SK-N-SH treated with all-trans-retinoic acid at 6 μM for 48 hours (cell line): ENCODE data around the gene SLC30A9.

Experiments used
- ATAC-seq: fragments of 200-7000 bp; cut with Tn5 transposase; 3 replicates; pipeline ENCODE4 v1.9.1; 2020; ENCODE audit warnings: mild to moderate bottlenecking, moderate library complexity
- ARNTL ChIP-seq: fragments of 450-650 bp; formaldehyde crosslinking; IDR thresholded peaks from 2 replicates; pipeline ENCODE4 v1.5.0; 2020; ENCODE audit warnings: low read depth, mild to moderate bottlenecking, moderate library complexity, borderline replicate concordance
- BACH2 ChIP-seq: fragments of 250-450 bp; sonication (Bioruptor Pico); IDR thresholded peaks from 2 replicates; pipeline ENCODE4 v1.9.0; 2021; ENCODE audit warnings: mild to moderate bottlenecking, borderline replicate concordance
- CREB5 ChIP-seq: fragments of 250-450 bp; sonication (Bioruptor Pico); IDR thresholded peaks from 2 replicates; pipeline ENCODE4 v1.5.1; 2020; ENCODE audit warnings: low read depth, mild to moderate bottlenecking, moderate library complexity
- CSDC2 ChIP-seq: fragments of 250-450 bp; sonication (Bioruptor Pico); IDR thresholded peaks from 2 replicates; pipeline ENCODE4 v1.5.0; 2020; ENCODE audit warnings: mild to moderate bottlenecking, moderate library complexity
- CSRNP3 ChIP-seq: fragments of 250-450 bp; sonication (Bioruptor Pico); IDR thresholded peaks from 2 replicates; pipeline ENCODE4 v1.5.1; 2021; ENCODE audit warnings: mild to moderate bottlenecking, moderate library complexity
- ESRRG ChIP-seq: fragments of 250-450 bp; sonication (Bioruptor Pico); IDR thresholded peaks from 2 replicates; pipeline ENCODE4 v1.6.1; 2021; ENCODE audit warnings: mild to moderate bottlenecking
- ISL1 ChIP-seq: fragments of 250-450 bp; sonication (Bioruptor Pico); IDR thresholded peaks from 2 replicates; pipeline ENCODE4 v2.1.2; 2022; ENCODE audit warnings: mild to moderate bottlenecking, moderate library complexity
- OSR1 ChIP-seq: fragments of 250-450 bp; sonication (Bioruptor Pico); IDR thresholded peaks from 2 replicates; pipeline ENCODE4 v1.8.0; 2022; ENCODE audit warnings: moderate library complexity, mild to moderate bottlenecking, inconsistent platforms
- PATZ1 ChIP-seq: fragments of 250-450 bp; sonication (Bioruptor Pico); IDR thresholded peaks from 2 replicates; pipeline ENCODE4 v1.8.0; 2020; ENCODE audit warnings: mild to moderate bottlenecking, moderate library complexity, borderline replicate concordance
- POU6F1 ChIP-seq: fragments of 250-450 bp; sonication (Bioruptor Pico); IDR thresholded peaks from 2 replicates; pipeline ENCODE4 v1.8.0; 2021; ENCODE audit warnings: low read depth, mild to moderate bottlenecking, moderate library complexity, borderline replicate concordance
- PPARA ChIP-seq: fragments of 250-450 bp; sonication (Bioruptor Pico); IDR thresholded peaks from 2 replicates; pipeline ENCODE4 v1.5.0; 2020; ENCODE audit warnings: mild to moderate bottlenecking, borderline replicate concordance
- RARB ChIP-seq: fragments of 250-450 bp; sonication (Bioruptor Pico); IDR thresholded peaks from 2 replicates; pipeline ENCODE4 v1.8.0; 2021; ENCODE audit warnings: mild to moderate bottlenecking, moderate library complexity
- SNAI2 ChIP-seq: fragments of 250-450 bp; sonication (Bioruptor Pico); IDR thresholded peaks from 2 replicates; pipeline ENCODE4 v1.5.0; 2020; ENCODE audit warnings: mild to moderate bottlenecking, moderate library complexity
- TCF4 ChIP-seq: fragments of 250-450 bp; sonication (Bioruptor Pico); IDR thresholded peaks from 2 replicates; pipeline ENCODE4 v1.8.0; 2021; ENCODE audit warnings: mild to moderate bottlenecking, moderate library complexity, borderline replicate concordance
- TOX ChIP-seq: fragments of 250-450 bp; sonication (Bioruptor Pico); IDR thresholded peaks from 2 replicates; pipeline ENCODE4 v1.8.0; 2021; ENCODE audit warnings: mild to moderate bottlenecking, moderate library complexity, borderline replicate concordance
- TSHZ2 ChIP-seq: fragments of 250-450 bp; sonication (Bioruptor Pico); IDR thresholded peaks from 2 replicates; pipeline ENCODE4 v1.5.0; 2020; ENCODE audit warnings: mild to moderate bottlenecking, moderate library complexity
- ZFP3 ChIP-seq: fragments of 250-450 bp; sonication (Bioruptor Pico); IDR thresholded peaks from 2 replicates; pipeline ENCODE4 v1.5.0; 2020; ENCODE audit warnings: mild to moderate bottlenecking, moderate library complexity
- ZFP30 ChIP-seq: fragments of 450-650 bp; formaldehyde crosslinking; IDR thresholded peaks from 2 replicates; pipeline ENCODE4 v1.5.0; 2022; ENCODE audit warnings: mild to moderate bottlenecking, moderate library complexity
- ZNF565 ChIP-seq: fragments of 450-650 bp; formaldehyde crosslinking; conservative IDR thresholded peaks from 2 replicates; pipeline ENCODE4 v1.5.0; 2020; ENCODE audit warnings: low read depth, mild to moderate bottlenecking, moderate library complexity
- ZNF70 ChIP-seq: fragments of 450-650 bp; formaldehyde crosslinking; IDR thresholded peaks from 2 replicates; pipeline ENCODE4 v1.5.0; 2020; ENCODE audit warnings: mild to moderate bottlenecking, moderate library complexity
- ZNF8 ChIP-seq: fragments of 450-650 bp; formaldehyde crosslinking; IDR thresholded peaks from 2 replicates; pipeline ENCODE4 v1.5.0; 2020; ENCODE audit warnings: mild to moderate bottlenecking, moderate library complexity

The SLC30A9 gene

GRCh38 chr4:41975341-41975740, 15.0 kb upstream of the SLC30A9 start:
- no peak for ATAC-seq
- TF ChIP-seq ZNF565 (CRISPR knock-in tag) (no peak), ZFP30 (CRISPR knock-in tag) (no peak), RARB (CRISPR knock-in tag) (no peak), TSHZ2 (no peak), ZNF8 (CRISPR knock-in tag) (no peak), SNAI2 (no peak), POU6F1 (no peak)

GRCh38 chr4:41976775-41977516, 13.4 kb upstream of the SLC30A9 start:
- TF ChIP-seq ARNTL (no peak), CSRNP3 (CRISPR knock-in tag) (no peak), OSR1 (CRISPR knock-in tag) (no peak), ESRRG (CRISPR knock-in tag) (no peak), ZNF8 (CRISPR knock-in tag) (no peak), RARB (CRISPR knock-in tag) (no peak), ISL1 (CRISPR knock-in tag) (no peak), BACH2 (CRISPR knock-in tag) (no peak), POU6F1 (no peak), ZFP3 (CRISPR knock-in tag) (no peak), TSHZ2 (no peak), PPARA (CRISPR knock-in tag) (no peak), ZNF565 (CRISPR knock-in tag) (no peak), CSDC2 (CRISPR knock-in tag) (no peak), ZNF70 (CRISPR knock-in tag) (no peak), TOX (no peak), ZFP30 (CRISPR knock-in tag) (no peak)
- no peak for ATAC-seq

GRCh38 chr4:41977709-41978108, 12.6 kb upstream of the SLC30A9 start:
- TF ChIP-seq SNAI2 (no peak), ARNTL (no peak), ISL1 (CRISPR knock-in tag) (no peak), CREB5 (CRISPR knock-in tag) (no peak), BACH2 (CRISPR knock-in tag) (no peak), PATZ1 (CRISPR knock-in tag) (no peak), CSDC2 (CRISPR knock-in tag) (no peak), TCF4 (CRISPR knock-in tag) (no peak)
- TF ChIP-seq, all 23 proteins: peak for 0
- ATAC-seq = no peak; the same call in 2 of the 3 replicates
